Gastrocnemius medialis (tissue), 4 donors: Measurements from ENCODE around the gene DPCD. TPM values are rescaled to one million over a fixed set of nuclear protein-coding genes. Genes with fewer than 3 reads are reported as not detected.
A peak's percentile ranks its signal among the peaks of the same experiment; 100 is the strongest.

Experiments
- ATAC-seq, 2 donors: fragments of 150-250 bp; one replicate each; pipeline ENCODE4 v1.9.1; 2016
- DNase-seq, 2 donors: peaks; one replicate each; pipeline ENCODE4 v3.0.0-alpha.2; 2019
- H3K27ac ChIP-seq, 4 donors: fragments of 200-600 bp; sonication (generic); 1 replicate in 1 of 4; 2 replicates in 3 of 4; pipeline ENCODE4 v1.5.1; 2016 to 2018; ENCODE audit warnings: mild to moderate bottlenecking in 2 of 4, moderate library complexity in 1 of 4
- H3K27me3 ChIP-seq, 3 donors: fragments of 200-600 bp; sonication (generic) in 2 of 3; 1 replicate in 1 of 3; 2 replicates in 2 of 3; pipeline versions ENCODE4 v1.5.1 to v1.6.0; 2016 to 2019; ENCODE audit warnings: mild to moderate bottlenecking in 1 of 3, moderate library complexity in 1 of 3
- H3K36me3 ChIP-seq, 2 donors: fragments of 200-600 bp; sonication (generic) in 1 of 2; one replicate each; pipeline ENCODE4 v1.5.1; 2017 to 2018
- H3K4me1 ChIP-seq, 2 donors: fragments of 200-600 bp; sonication (generic) in 1 of 2; one replicate each; pipeline ENCODE4 v1.5.1; 2016 to 2017; ENCODE audit warnings: mild to moderate bottlenecking in 2 of 2
- H3K4me3 ChIP-seq, 4 donors: fragments of 200-600 bp; sonication (generic) in 3 of 4; 1 replicate in 1 of 4; 2 replicates in 3 of 4; pipeline ENCODE4 v1.5.1; 2016 to 2019; ENCODE audit warnings: mild to moderate bottlenecking in 2 of 4
- H3K9me3 ChIP-seq, 3 donors: fragments of 200-600 bp; sonication (generic) in 2 of 3; 1 replicate in 1 of 3; 2 replicates in 2 of 3; pipeline ENCODE4 v1.5.1; 2016 to 2019
- CTCF ChIP-seq, 5 experiments: fragments of 450-650 bp in 3 of 5; fragments of 200-600 bp in 2 of 5; sonication (generic) in 2 of 5; IDR thresholded peaks in 4 of 5; conservative IDR thresholded peaks in 1 of 5; 1 replicate in 4 of 5; 2 replicates in 1 of 5; pipeline ENCODE4 v1.5.1; 2016 to 2019; ENCODE audit warnings: antibody characterized with exemption in 5 of 5, mild to moderate bottlenecking in 3 of 5, moderate library complexity in 3 of 5
- POLR2A ChIP-seq, 2 donors: fragments of 450-650 bp; IDR thresholded peaks; one replicate each; pipeline ENCODE4 v1.6.1; 2017; ENCODE audit warnings: antibody characterized with exemption in 2 of 2, mild to moderate bottlenecking in 2 of 2, moderate library complexity in 2 of 2
- in situ Hi-C, 4 donors: fragments of 200-750 bp; cut with MboI; loops; one replicate each; pipeline versions ENCODE4 v1.15.0 to v1.8.0; 2017; ENCODE audit warnings: low sequenced_read_pairs in 4 of 4
- intact Hi-C: fragments of 100-400 bp; cut with DNase I; formaldehyde crosslinking; loops from one replicate; pipeline ENCODE4 v1.15.1; 2023; ENCODE audit warnings: low total_unique reads
- total RNA-seq, 4 donors: library from RNA; depleted of rRNA; stranded (reverse); fragments of >200 nt; gene quantifications; one replicate each; pipeline versions ENCODE4 v1.1.0 to v1.2.3, GENCODE V29; 2016

Gene DPCD
- total RNA-seq, result 10 to 100 TPM; 17.8 to 38.4 (median 22.9) TPM

GRCh38 chr10:101587725-101588653, at the start of gene DPCD, which contains the start of gene POLL:
TSS of gene DPCD (plus strand) at chr10:101588321. CDS start at chr10:101588337, 16 bp downstream.
TSS of gene POLL (minus strand) at chr10:101588257. CDS start at chr10:101587360, 897 bp downstream.
- H3K4me1 ChIP-seq, result peaks cover 19% of the 10 kb centered on the region in 2 donors

GRCh38 chr10:101538446-101538845, 49.7 kb upstream of the DPCD start:
- no peak overlapping the region for H3K4me3 ChIP-seq
- no peak for ATAC-seq
- no peak overlapping the region for H3K27ac ChIP-seq
- H3K27me3 ChIP-seq, result no peaks in the 10 kb centered on the region
- no peak for TF ChIP-seq CTCF (IDR thresholded peaks at IDR 0.05 in 4 of 5, conservative IDR thresholded peaks at IDR 0.05 in 1 of 5)
- no peak for TF ChIP-seq POLR2A (IDR thresholded peaks at IDR 0.05)
- no peaks in the 10 kb centered on the region for H3K4me1 ChIP-seq
- DNase-seq, result no peak
- intact Hi-C loops, result no loop called here
- H3K9me3 ChIP-seq, result no peaks in the 10 kb centered on the region
- peaks cover 3 to 29% of the 10 kb centered on the region in 2 donors for H3K36me3 ChIP-seq
- in situ Hi-C loops, result no loop called here

More at GRCh38 chr10:101587725-101588653, at the start of gene DPCD, which contains the start of gene POLL:
- ATAC-seq (peak; percentile 99), DNase-seq (peak; percentile 94 to 95)
- Histone ChIP-seq H3K4me3 (peak within 1 kb of the TSS; percentile 65 to 95 (median 92)), H3K9me3 (no peaks in the 10 kb centered on the region), H3K27me3 (no peaks in the 10 kb centered on the region), H3K27ac (peak within 1 kb of the TSS; percentile 68 to 87 (median 81)), H3K36me3 (peaks cover 0 to 22% of the 10 kb centered on the region in 2 donors)
- in situ Hi-C loops, result no loop called here
- peak in 1 of 2 donors; percentile 23 for TF ChIP-seq POLR2A (IDR thresholded peaks at IDR 0.05)
- no peak for TF ChIP-seq CTCF (IDR thresholded peaks at IDR 0.05 in 4 of 5, conservative IDR thresholded peaks at IDR 0.05 in 1 of 5)
- intact Hi-C loops, result loop anchor here (5.0 kb wide), 1 partner anchor 1809 kb away; the partner anchor contains the start of genes ATP5MK and PDCD11

GRCh38 chr10:101545898-101546297, 42.2 kb upstream of the DPCD start:
- DNase-seq (no peak), ATAC-seq (no peak)
- H3K4me3 ChIP-seq, result no peak overlapping the region
- H3K4me1 ChIP-seq, result peaks cover 10 to 11% of the 10 kb centered on the region in 2 donors
- in situ Hi-C loops (no loop called here), intact Hi-C loops (no loop called here)
- peaks cover 0 to 3% of the 10 kb centered on the region in 2 donors for H3K36me3 ChIP-seq
- no peaks in the 10 kb centered on the region for H3K9me3 ChIP-seq
- no peak overlapping the region for H3K27ac ChIP-seq
- no peaks in the 10 kb centered on the region for H3K27me3 ChIP-seq
- TF ChIP-seq POLR2A (IDR thresholded peaks at IDR 0.05), result no peak

GRCh38 chr10:101550965-101551364, 37.2 kb upstream of the DPCD start:
- intact Hi-C loops (no loop called here), in situ Hi-C loops (loop anchor here in 1 of 4 donors (25.0 kb wide), 1 partner anchor 239 kb away; no protein-coding TSS in a partner anchor)
- no peak overlapping the region for H3K4me3 ChIP-seq
- peaks cover 10 to 11% of the 10 kb centered on the region in 2 donors for H3K4me1 ChIP-seq
- no peak overlapping the region for H3K27ac ChIP-seq
- no peak for ATAC-seq
- TF ChIP-seq CTCF (IDR thresholded peaks at IDR 0.05 in 4 of 5, conservative IDR thresholded peaks at IDR 0.05 in 1 of 5) (no peak), POLR2A (IDR thresholded peaks at IDR 0.05) (no peak)
- H3K9me3 ChIP-seq, result no peaks in the 10 kb centered on the region
- peaks cover 0 to 32% of the 10 kb centered on the region in 2 donors for H3K36me3 ChIP-seq
- no peaks in the 10 kb centered on the region for H3K27me3 ChIP-seq
- no peak for DNase-seq

- Histone ChIP-seq H3K4me3 (no peak overlapping the region), H3K27me3 (no peaks in the 10 kb centered on the region), H3K27ac (no peak overlapping the region), H3K36me3 (peaks cover 0 to 32% of the 10 kb centered on the region in 2 donors), H3K4me1 (peaks cover 10 to 11% of the 10 kb centered on the region in 2 donors), H3K9me3 (no peaks in the 10 kb centered on the region)
- TF ChIP-seq POLR2A (IDR thresholded peaks at IDR 0.05) (no peak), CTCF (IDR thresholded peaks at IDR 0.05 in 4 of 5, conservative IDR thresholded peaks at IDR 0.05 in 1 of 5) (no peak)
- in situ Hi-C loops, result loop anchor here in 1 of 4 donors (25.0 kb wide), 1 partner anchor 240 kb away; no protein-coding TSS in a partner anchor
- ATAC-seq (no peak), DNase-seq (no peak)
- intact Hi-C loops, result no loop called here
These were observed 35.7 kb upstream of the DPCD start for GRCh38 chr10:101552442-101552841.
